PC-9 (cell line): ENCODE measurements around the gene BCKDHA.

Experiments used
- CTCF ChIP-seq: fragments of 200-600 bp; sonication (generic); conservative IDR thresholded peaks from 2 replicates; pipeline ENCODE4 v1.6.1; 2017; ENCODE audit warnings: mixed run types, antibody characterized with exemption, mild to moderate bottlenecking, moderate library complexity
- EZH2 ChIP-seq: fragments of 200-600 bp; sonication (generic); IDR thresholded peaks from 2 replicates; pipeline ENCODE4 v1.8.0; 2017; ENCODE audit warnings: antibody characterized with exemption, low read depth

DNA sequence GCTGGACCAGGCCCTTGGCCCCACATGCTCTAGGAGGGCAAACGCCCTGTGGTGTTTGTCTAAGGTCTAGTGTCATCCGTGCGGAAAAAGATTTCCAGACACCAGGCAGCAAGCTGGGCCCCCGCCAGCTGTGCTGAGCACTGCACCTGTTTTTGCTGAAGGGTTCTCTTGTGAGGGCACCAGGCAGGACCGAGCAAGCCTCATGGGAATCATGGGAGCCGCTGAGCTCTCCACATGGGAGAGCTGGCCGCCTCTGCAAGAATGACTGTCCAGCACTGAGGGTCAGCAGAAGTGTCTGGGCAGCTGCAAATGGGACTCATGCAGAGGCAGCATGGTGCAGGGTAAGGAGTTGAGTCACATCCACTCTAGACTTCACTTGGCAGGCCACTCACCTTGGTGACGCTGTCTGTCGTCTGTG, 17.5 kb downstream of the BCKDHA start:
- no peak for TF ChIP-seq CTCF
- no peak for TF ChIP-seq EZH2
